ENCODE results near the gene CFAP157.

DNA sequence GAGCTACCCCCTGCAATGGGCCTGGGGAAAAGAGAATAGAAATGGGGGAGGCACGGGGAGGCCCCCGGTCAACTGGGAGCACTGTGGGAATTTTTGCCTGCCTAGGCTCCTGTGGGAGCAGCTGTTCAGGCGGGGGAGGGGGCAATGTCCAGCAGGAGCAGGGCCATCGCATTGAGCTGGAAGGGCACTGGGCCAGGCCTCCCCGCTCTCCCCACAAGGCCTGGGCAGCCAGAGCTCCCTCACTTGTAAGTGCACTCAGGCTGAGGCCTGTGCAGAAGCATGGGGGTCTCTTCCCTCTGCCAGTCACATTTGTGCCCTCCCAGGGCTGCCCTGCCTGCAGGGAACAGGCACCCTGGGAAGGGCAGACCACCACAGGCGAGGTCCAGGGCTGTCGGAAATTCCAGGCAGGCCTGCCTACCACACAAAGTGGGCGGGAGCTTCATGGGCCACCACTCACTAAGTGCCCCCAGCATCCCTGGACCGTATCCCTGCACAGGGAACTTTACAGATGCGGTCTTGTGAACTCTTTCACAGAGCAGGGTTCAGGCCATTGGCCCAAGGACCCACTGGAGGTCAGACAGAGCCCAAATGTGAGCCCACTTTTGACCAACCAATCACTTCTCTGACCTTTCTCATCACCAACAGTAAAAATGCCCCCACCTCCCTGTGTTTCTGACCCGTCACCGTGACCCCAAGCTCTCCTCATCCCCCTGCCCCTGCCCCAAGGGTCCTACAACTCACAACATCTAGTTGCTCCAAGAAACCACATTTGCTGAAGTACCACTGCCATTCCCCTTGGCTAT, 1.0 kb upstream of the CFAP157 start:
- TF ChIP-seq POLR2AphosphoS5 (IDR thresholded peaks at IDR 0.05; ENCODE audit: low read depth, low read length) = no peak
- TF ChIP-seq POLR2A (IDR thresholded peaks at IDR 0.05; ENCODE audit: low read depth, low read length) = no peak
- TF ChIP-seq SPI1 (IDR thresholded peaks at IDR 0.05; ENCODE audit: low read depth, low read length) = no peak
- TF ChIP-seq TAF1 (IDR thresholded peaks at IDR 0.05; ENCODE audit: low read depth, low read length) = no peak

Data from GM12891 (cell line).